ENCODE data around the gene MYO6.
"Not testable (repeated sequence)": the region's sequence is repeated elsewhere in the genome, so short reads cannot be mapped to it uniquely, and the experiment has no call there.

MYO6 gene

GRCh38 chr6:75748743-75749538 lies at the start of gene MYO6:
Gene MYO6, plus strand, starts transcription at chr6:75749239. Its CDS starts 68,309 bp downstream, at chr6:75817548.
- peak; percentile 81 for DNase-seq

- DNase-seq: not testable (repeated sequence)
Measured at GRCh38 chr6:75708334-75708733, 40.7 kb upstream of the MYO6 start.

GRCh38 chr6:75711173-75711572 lies 37.9 kb upstream of the MYO6 start:
- DNase-seq: no peak

- DNase-seq: no peak
Measured at GRCh38 chr6:75719133-75719532, 29.9 kb upstream of the MYO6 start.

GRCh38 chr6:75723382-75723781 lies 25.7 kb upstream of the MYO6 start:
- DNase-seq: no peak

GRCh38 chr6:75727206-75727605 lies 21.8 kb upstream of the MYO6 start:
- no peak for DNase-seq

- not testable (repeated sequence) for DNase-seq
Measured at GRCh38 chr6:75731029-75731428, 18.0 kb upstream of the MYO6 start.

GRCh38 chr6:75735491-75736186 lies 13.4 kb upstream of the MYO6 start:
- DNase-seq: no peak

- DNase-seq: no peak
Measured at GRCh38 chr6:75743971-75744370, 5.1 kb upstream of the MYO6 start.

GRCh38 chr6:75745404-75745803 lies 3.6 kb upstream of the MYO6 start:
- no peak for DNase-seq

- DNase-seq: no peak
Measured at GRCh38 chr6:75746221-75746620, 2.8 kb upstream of the MYO6 start.

GRCh38 chr6:75747152-75747992 lies 1.7 kb upstream of the MYO6 start:
- no peak for DNase-seq

- no peak for DNase-seq
Measured at GRCh38 chr6:75748003-75748742, 866 bp upstream of the MYO6 start.

- DNase-seq: no peak
Measured at GRCh38 chr6:75751443-75751842, 2.4 kb downstream of the MYO6 start.

GRCh38 chr6:75752365-75752764 lies 3.3 kb downstream of the MYO6 start:
- no peak for DNase-seq

GRCh38 chr6:75755704-75756103 lies 6.7 kb downstream of the MYO6 start:
- no peak for DNase-seq

GRCh38 chr6:75757295-75757694 lies 8.3 kb downstream of the MYO6 start:
- DNase-seq: no peak

GRCh38 chr6:75758061-75758460 lies 9.0 kb downstream of the MYO6 start:
- no peak for DNase-seq

GRCh38 chr6:75759207-75759606 lies 10.2 kb downstream of the MYO6 start:
- no peak for DNase-seq

- DNase-seq: no peak
Measured at GRCh38 chr6:75760320-75760719, 11.3 kb downstream of the MYO6 start.

- DNase-seq: no peak
Measured at GRCh38 chr6:75761489-75761888, 12.4 kb downstream of the MYO6 start.

GRCh38 chr6:75762063-75762462 lies 13.0 kb downstream of the MYO6 start:
- no peak for DNase-seq

- no peak for DNase-seq
Measured at GRCh38 chr6:75766387-75766786, 17.3 kb downstream of the MYO6 start.

Data from right forelimb (tissue), 1 donor.